ENCODE data around the gene NUBPL. TPM values are rescaled to one million over a fixed set of nuclear protein-coding genes. Genes with fewer than 3 reads are reported as not detected.
A peak's percentile ranks its signal among the peaks of the same experiment; 100 is the strongest.

The NUBPL gene
- polyA plus RNA-seq (2012; rRNA removed): 4.0 and 5.1 TPM in 2 replicates
- polyA plus RNA-seq (2012; cell fraction: cytosol; rRNA removed): 6.3 and 7.2 TPM in 2 replicates
- polyA plus RNA-seq (2012; cell fraction: nucleus; rRNA removed): 2.5 and 4.1 TPM in 2 replicates

- CTCF ChIA-PET: no interaction called here
- WGBS (ENCODE audit: low lambda C conversion rate): under 1% methylated on average over 24 of the region's 34 CpGs
- H3K9me3 ChIP-seq: no peaks in the 10 kb centered on the region
- TF ChIP-seq TCF12 (IDR thresholded peaks at IDR 0.05): no peak
- TF ChIP-seq MAX (IDR thresholded peaks at IDR 0.05; ENCODE audit: low read depth): peak; percentile 59; the same call in 1 of the 2 replicates
- peak; percentile 70 for TF ChIP-seq MXI1 (IDR thresholded peaks at IDR 0.05; ENCODE audit: low read depth, low read length)
- TF ChIP-seq NFIC (IDR thresholded peaks at IDR 0.05; ENCODE audit: borderline replicate concordance): peak; percentile 45
- 0 out of 2 replicates have a peak, but pooled peaks have one; percentile 43 for TF ChIP-seq REST (IDR thresholded peaks at IDR 0.05; ENCODE audit: low read depth, low read length)
- TF ChIP-seq TEAD4 (IDR thresholded peaks at IDR 0.05; ENCODE audit: borderline replicate concordance, insufficient read depth): no peak
- TF ChIP-seq FOXJ3 (CRISPR knock-in tag; IDR thresholded peaks at IDR 0.05): peak; percentile 53; the same call in 1 of the 2 replicates
- no peak for TF ChIP-seq CTCF (IDR thresholded peaks at IDR 0.05)
- no peak for TF ChIP-seq FOSL2 (IDR thresholded peaks at IDR 0.05; ENCODE audit: borderline replicate concordance, low read depth)
- TF ChIP-seq USF1 (IDR thresholded peaks at IDR 0.05; ENCODE audit: borderline replicate concordance, low read depth): no peak
- no peak for TF ChIP-seq CHD2 (IDR thresholded peaks at IDR 0.05; ENCODE audit: low read length, partially characterized antibody)
- peak; percentile 94 for TF ChIP-seq POLR2AphosphoS5 (IDR thresholded peaks at IDR 0.05; ENCODE audit: low read depth, low read length)
- no peak for TF ChIP-seq FOXM1 (IDR thresholded peaks at IDR 0.05; ENCODE audit: low read depth)
- TF ChIP-seq GABPA (IDR thresholded peaks at IDR 0.05; ENCODE audit: low read depth): no peak
- TF ChIP-seq YY1 (IDR thresholded peaks at IDR 0.05; ENCODE audit: low read depth): peak; percentile 67
- TF ChIP-seq ZBTB33 (IDR thresholded peaks at IDR 0.05; ENCODE audit: borderline replicate concordance, low read depth): no peak
- no peak for TF ChIP-seq EP300 (IDR thresholded peaks at IDR 0.05; ENCODE audit: borderline replicate concordance in 1 of 2, low read depth in 1 of 2, low read length in 1 of 2)
- TF ChIP-seq RXRA (IDR thresholded peaks at IDR 0.05; ENCODE audit: borderline replicate concordance, low read depth): no peak
- TF ChIP-seq RAD21 (IDR thresholded peaks at IDR 0.05; ENCODE audit: low read length): peak; percentile 21; the same call in 1 of the 2 replicates
- TF ChIP-seq MEF2A (IDR thresholded peaks at IDR 0.05; ENCODE audit: borderline replicate concordance, low read depth): no peak
- TF ChIP-seq RCOR1 (IDR thresholded peaks at IDR 0.05; ENCODE audit: low read length): no peak
- no peak for TF ChIP-seq JUND (IDR thresholded peaks at IDR 0.05)
- peak; percentile 77; the same call in 1 of the 2 replicates for TF ChIP-seq TAF1 (IDR thresholded peaks at IDR 0.05; ENCODE audit: borderline replicate concordance, low read depth, low read length)
- peak; percentile 82 for TF ChIP-seq SIN3A (IDR thresholded peaks at IDR 0.05; ENCODE audit: borderline replicate concordance, low read depth, low read length)
- TF ChIP-seq RFX5 (IDR thresholded peaks at IDR 0.05; ENCODE audit: low read length): peak; percentile 98
- TF ChIP-seq NRF1 (IDR thresholded peaks at IDR 0.05; ENCODE audit: low read depth, low read length): no peak
Measured at GRCh38 chr14:31561155-31561846, at the start of gene NUBPL. Gene NUBPL, plus strand, starts transcription at chr14:31561404. Its CDS starts 36 bp downstream, at chr14:31561440.

More at GRCh38 chr14:31561155-31561846, at the start of gene NUBPL:
- no peaks in the 10 kb centered on the region for H3K9me2 ChIP-seq
- H2AFZ ChIP-seq (ENCODE audit: low read depth): peak within 1 kb of the TSS; percentile 99
- no peaks in the 10 kb centered on the region for H3K27me3 ChIP-seq (ENCODE audit: insufficient read depth)
- H3K4me2 ChIP-seq: peak within 1 kb of the TSS; percentile 77
- H3F3A ChIP-seq (replicated peaks; ENCODE audit: insufficient read depth): no peaks in the 10 kb centered on the region
- H3K4me3 ChIP-seq (ENCODE audit: low read depth in 2 of 2, low read length in 1 of 2): peak within 1 kb of the TSS; percentile 84 to 96
- H3K36me3 ChIP-seq (replicated peaks in 1 of 2; ENCODE audit: control insufficient read depth in 1 of 2, insufficient read depth in 2 of 2, low read length in 1 of 2): peaks cover 9 to 10% of the 10 kb centered on the region in 2 experiments
- peak within 1 kb of the TSS; percentile 69 to 94 for H3K27ac ChIP-seq (ENCODE audit: low read depth in 2 of 2, low read length in 1 of 2)
- no peaks in the 10 kb centered on the region for H4K20me1 ChIP-seq (ENCODE audit: insufficient read depth)
- peak within 1 kb of the TSS; percentile 86 for H3K9ac ChIP-seq
- DNase-seq: peak; percentile 94
- H3K4me1 ChIP-seq (ENCODE audit: control insufficient read depth in 1 of 2, insufficient read depth in 2 of 2, low read depth in 1 of 2, low read length in 1 of 2): no peaks in the 10 kb centered on the region; a peak in 1 of 4 replicates
- POLR2A ChIA-PET: no interaction called here
- H3K79me2 ChIP-seq (ENCODE audit: insufficient read depth): peaks cover 8% of the 10 kb centered on the region
